BE2C (cell line): Measurements from ENCODE around the gene TIAM2.

ENCODE experiments used
- DNase-seq: peaks from one replicate; pipeline ENCODE4 v3.0.0-alpha.2; 2020
- H3K27me3 ChIP-seq: fragments of 250-450 bp; sonication (Bioruptor Pico); 2 replicates; pipeline ENCODE4 v1.5.1; 2020; ENCODE audit warnings: mild to moderate bottlenecking
- H3K36me3 ChIP-seq: fragments of 250-450 bp; sonication (Bioruptor Pico); 2 replicates; pipeline ENCODE4 v1.5.1; 2020; ENCODE audit warnings: mild to moderate bottlenecking
- H3K4me1 ChIP-seq: fragments of 250-450 bp; sonication (Bioruptor Pico); 2 replicates; pipeline ENCODE4 v1.5.1; 2020
- H3K4me3 ChIP-seq: 2 replicates; pipeline ENCODE4 v1.5.1; 2011; ENCODE audit warnings: low read depth, low read length
- H3K9me3 ChIP-seq: fragments of 250-450 bp; sonication (Bioruptor Pico); 2 replicates; pipeline ENCODE4 v1.5.1; 2020
- TF ChIP-seq, protein P1 (sequence below): IDR thresholded peaks from 2 replicates; pipeline ENCODE4 v1.5.1; 2012; ENCODE audit warnings: mild to moderate bottlenecking, low read depth, low read length

Gene TIAM2

DNA sequence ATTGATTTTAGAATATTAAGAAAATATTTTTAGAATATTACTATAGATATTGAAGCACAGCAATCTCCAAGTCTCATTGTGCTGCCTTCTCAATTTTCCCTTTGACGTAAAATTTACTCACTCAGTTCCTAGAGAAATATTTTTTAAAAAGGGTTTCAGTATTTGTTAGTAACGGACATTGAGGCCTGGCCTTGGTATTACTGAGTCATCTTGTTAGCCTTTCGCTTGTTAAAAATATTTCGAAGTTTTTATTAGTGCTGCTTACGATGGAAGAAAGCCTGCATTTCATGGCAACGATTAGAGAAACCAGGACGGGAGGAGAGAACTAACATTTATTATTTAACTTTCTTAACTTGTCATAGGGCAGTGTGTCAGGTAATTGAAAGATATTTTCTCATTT lies 82.2 kb downstream of the TIAM2 start:
- TF ChIP-seq, protein P1, sequence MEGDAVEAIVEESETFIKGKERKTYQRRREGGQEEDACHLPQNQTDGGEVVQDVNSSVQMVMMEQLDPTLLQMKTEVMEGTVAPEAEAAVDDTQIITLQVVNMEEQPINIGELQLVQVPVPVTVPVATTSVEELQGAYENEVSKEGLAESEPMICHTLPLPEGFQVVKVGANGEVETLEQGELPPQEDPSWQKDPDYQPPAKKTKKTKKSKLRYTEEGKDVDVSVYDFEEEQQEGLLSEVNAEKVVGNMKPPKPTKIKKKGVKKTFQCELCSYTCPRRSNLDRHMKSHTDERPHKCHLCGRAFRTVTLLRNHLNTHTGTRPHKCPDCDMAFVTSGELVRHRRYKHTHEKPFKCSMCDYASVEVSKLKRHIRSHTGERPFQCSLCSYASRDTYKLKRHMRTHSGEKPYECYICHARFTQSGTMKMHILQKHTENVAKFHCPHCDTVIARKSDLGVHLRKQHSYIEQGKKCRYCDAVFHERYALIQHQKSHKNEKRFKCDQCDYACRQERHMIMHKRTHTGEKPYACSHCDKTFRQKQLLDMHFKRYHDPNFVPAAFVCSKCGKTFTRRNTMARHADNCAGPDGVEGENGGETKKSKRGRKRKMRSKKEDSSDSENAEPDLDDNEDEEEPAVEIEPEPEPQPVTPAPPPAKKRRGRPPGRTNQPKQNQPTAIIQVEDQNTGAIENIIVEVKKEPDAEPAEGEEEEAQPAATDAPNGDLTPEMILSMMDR = no peak
- Histone ChIP-seq H3K27me3 (no peaks in the 10 kb centered on the region), H3K4me3 (no peak overlapping the region), H3K4me1 (no peaks in the 10 kb centered on the region), H3K9me3 (no peaks in the 10 kb centered on the region), H3K36me3 (no peaks in the 10 kb centered on the region)
- DNase-seq = no peak

DNA sequence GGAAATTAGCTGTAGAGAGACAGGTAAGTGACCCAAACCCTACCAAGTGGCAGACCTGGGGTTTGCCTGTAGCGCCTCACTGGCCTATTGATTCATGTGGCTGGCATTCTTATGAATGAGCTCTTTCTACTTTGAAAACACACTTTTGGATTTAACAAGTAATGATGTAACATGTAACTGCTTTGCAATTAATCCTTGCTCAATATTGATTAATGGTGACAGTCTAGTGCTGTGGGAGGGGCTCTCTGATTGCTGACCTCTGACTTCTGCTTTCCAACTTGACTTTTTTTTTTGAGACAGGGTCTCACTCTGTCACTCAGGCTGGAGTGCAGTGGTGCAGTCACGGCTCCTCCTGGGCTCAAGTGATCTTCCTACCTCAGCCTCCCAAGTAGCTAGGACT lies 82.7 kb downstream of the TIAM2 start:
- Histone ChIP-seq H3K9me3 (no peaks in the 10 kb centered on the region), H3K27me3 (no peaks in the 10 kb centered on the region), H3K36me3 (no peaks in the 10 kb centered on the region), H3K4me1 (no peaks in the 10 kb centered on the region), H3K4me3 (no peak overlapping the region)
- TF ChIP-seq, protein P1 = no peak
- DNase-seq = no peak

DNA sequence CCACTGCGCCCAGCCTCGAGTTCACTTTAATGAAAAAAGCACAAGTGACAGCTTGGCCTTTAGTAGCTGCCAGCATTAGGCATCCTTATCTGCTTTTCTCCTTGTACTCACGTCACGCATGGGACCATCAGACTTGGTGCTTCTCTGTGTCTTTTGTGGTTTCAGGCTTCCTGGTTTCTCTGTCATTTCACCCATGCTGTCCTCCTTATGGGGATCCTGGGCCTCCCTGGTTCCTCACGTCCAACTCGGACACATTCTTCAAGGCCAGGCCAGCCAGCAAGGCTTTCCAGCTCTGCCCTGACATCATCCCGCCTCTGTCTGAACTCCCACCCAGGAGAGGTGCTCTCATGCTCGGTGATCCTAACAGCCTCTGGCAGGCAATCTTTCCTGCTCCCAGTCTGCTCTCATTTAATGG lies 83.2 kb downstream of the TIAM2 start:
- no peaks in the 10 kb centered on the region for H3K4me1 ChIP-seq

DNA sequence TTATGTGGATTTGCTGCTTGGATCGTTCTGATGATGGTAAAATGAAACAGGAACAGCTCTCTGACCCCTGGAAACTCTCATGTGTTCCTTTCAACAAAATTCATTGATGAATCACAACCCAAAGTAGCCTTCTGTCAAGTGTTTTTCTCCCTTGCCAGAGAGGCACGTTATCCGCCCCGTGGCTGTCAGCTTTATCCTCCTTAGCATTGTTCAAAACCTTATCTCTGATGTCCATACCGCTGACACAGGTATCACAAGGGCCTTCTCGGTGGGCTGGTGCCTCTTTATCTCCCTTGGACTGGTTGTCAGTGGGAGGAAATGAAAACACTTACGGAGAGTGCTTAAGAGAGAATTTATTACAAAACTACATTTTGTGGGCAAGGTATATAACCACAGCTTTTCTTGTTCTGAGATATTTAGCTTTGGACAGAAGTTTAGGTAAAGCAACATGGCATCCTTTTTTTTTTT lies 84.9 kb downstream of the TIAM2 start:
- DNase-seq = no peak
- TF ChIP-seq, protein P1 = no peak
- Histone ChIP-seq H3K9me3 (no peaks in the 10 kb centered on the region), H3K4me3 (no peak overlapping the region), H3K36me3 (no peaks in the 10 kb centered on the region), H3K4me1 (no peaks in the 10 kb centered on the region), H3K27me3 (no peaks in the 10 kb centered on the region)

More for the DNA sequence above, 83.2 kb downstream of the TIAM2 start:
- TF ChIP-seq, protein P1 = no peak
- Histone ChIP-seq H3K4me3 (no peak overlapping the region), H3K36me3 (no peaks in the 10 kb centered on the region), H3K27me3 (no peaks in the 10 kb centered on the region), H3K9me3 (no peaks in the 10 kb centered on the region)
- peak; percentile 14 for DNase-seq

DNA sequence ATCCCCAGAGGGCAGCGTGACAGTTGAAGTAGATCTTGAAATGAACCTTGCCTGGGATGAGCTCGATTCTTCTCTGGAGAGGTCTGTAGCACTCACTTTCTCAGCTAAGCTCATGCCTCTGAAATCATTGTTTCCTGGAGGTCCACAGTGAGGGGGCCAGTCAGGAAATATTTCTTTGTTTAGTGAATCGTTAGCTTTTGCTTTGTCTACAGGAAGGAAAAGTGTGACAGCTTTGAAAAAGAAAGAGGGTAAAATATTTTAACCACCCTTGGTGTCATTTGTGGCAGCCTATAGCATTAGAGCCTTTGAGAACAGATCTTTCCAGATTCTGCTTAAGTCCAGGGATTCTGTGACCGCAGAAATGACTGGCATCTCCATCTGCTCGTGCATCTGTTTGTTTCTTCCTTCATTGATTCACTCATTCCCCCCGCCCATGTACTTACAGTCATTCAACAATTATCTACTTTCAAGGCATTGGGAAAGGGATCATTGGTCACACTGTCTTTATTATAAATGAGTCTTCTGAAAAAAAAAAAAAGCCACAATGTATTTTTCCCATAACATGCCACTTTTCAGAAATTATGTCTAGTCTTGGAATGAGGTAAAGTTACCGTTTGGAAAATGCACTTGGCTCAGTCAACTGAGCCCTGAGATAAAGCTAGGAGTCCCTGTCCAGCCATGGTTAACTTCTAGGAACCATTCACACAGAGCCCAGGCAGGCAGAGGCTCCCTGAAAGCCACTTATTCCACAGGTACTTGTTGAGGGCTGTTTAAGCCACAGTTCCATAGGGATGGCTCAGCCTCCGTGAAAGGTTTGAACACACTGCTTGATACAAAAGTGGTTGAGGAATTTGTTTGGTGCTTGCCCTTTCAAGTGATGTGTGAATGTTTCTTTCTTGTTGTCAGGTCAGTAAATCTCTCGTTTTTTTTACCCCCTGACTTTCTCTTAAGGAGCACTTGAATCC lies 86.0 kb downstream of the TIAM2 start:
- H3K36me3 ChIP-seq = no peaks in the 10 kb centered on the region
- no peaks in the 10 kb centered on the region for H3K27me3 ChIP-seq
- no peaks in the 10 kb centered on the region for H3K9me3 ChIP-seq
- TF ChIP-seq, protein P1 = no peak
- no peak for DNase-seq
- H3K4me3 ChIP-seq = no peak overlapping the region
- H3K4me1 ChIP-seq = no peaks in the 10 kb centered on the region

DNA sequence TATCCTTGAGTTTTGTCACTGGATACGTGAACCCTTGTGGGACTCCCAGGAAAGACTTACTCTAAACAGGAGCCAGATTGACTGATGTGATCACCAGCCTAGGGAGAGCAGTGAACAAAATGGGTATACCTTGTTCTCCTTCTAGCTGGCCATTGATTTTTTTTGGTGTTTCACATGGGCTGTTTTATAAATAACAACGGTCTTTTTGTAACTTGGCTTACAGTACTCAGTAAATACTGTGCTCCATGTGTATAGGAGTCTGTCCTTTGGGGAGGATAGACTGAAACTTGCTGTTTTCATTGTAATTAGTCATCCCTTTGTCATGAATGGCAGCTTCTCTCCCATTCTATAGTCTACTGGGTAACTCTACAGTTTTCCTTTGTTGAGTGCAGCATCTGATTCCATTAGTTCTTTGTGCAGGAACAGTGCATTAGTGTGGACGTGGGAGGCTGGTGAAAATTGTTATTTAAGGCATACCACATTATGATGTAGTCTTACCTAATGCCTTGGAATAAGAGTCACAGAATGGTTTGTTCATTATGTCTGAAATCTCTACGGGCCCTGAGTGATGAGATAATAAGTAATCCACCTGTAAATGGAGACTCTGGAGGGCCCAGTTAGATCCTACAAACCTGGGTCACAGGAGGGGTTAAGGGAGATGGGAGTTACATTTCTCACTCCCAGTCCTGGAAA lies 89.5 kb downstream of the TIAM2 start:
- TF ChIP-seq, protein P1 = no peak
- Histone ChIP-seq H3K4me1 (no peaks in the 10 kb centered on the region), H3K36me3 (no peaks in the 10 kb centered on the region), H3K9me3 (no peaks in the 10 kb centered on the region), H3K27me3 (no peaks in the 10 kb centered on the region), H3K4me3 (no peak overlapping the region)
- no peak for DNase-seq
